22Rv1 (cell line): ENCODE results near the gene CELF2.

Source experiments
- ZFX ChIP-seq: fragments of 450-650 bp; IDR thresholded peaks from 2 replicates; pipeline ENCODE4 v1.6.1; 2017; ENCODE audit warnings: antibody characterized with exemption, borderline replicate concordance
- TF ChIP-seq, protein P1 (sequence below): fragments of 450-650 bp; IDR thresholded peaks from 2 replicates; pipeline ENCODE4 v1.5.1; 2017; ENCODE audit warnings: mild to moderate bottlenecking

DNA sequence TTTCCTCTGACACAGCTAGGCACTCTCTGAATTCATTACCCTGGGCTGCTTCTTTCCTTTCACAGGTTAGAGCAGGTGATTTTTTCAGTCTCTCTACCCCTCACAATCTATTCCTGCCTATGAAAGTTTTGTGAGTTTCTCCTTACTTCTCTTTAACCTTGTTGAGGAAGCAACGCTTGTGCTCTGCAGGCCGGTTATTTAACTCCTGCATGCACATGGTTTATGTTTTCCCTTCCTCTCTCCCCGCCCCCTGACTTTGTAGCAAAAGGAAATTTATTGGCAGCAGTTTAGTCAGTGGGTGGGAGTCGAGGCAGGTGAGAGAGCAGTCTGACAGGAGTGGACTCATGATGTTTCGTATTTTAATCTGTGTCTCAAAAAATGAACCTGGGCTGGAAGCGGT is 91.9 kb downstream of the CELF2 start:
- TF ChIP-seq, protein P1, sequence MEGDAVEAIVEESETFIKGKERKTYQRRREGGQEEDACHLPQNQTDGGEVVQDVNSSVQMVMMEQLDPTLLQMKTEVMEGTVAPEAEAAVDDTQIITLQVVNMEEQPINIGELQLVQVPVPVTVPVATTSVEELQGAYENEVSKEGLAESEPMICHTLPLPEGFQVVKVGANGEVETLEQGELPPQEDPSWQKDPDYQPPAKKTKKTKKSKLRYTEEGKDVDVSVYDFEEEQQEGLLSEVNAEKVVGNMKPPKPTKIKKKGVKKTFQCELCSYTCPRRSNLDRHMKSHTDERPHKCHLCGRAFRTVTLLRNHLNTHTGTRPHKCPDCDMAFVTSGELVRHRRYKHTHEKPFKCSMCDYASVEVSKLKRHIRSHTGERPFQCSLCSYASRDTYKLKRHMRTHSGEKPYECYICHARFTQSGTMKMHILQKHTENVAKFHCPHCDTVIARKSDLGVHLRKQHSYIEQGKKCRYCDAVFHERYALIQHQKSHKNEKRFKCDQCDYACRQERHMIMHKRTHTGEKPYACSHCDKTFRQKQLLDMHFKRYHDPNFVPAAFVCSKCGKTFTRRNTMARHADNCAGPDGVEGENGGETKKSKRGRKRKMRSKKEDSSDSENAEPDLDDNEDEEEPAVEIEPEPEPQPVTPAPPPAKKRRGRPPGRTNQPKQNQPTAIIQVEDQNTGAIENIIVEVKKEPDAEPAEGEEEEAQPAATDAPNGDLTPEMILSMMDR: no peak
- no peak for TF ChIP-seq ZFX
